Peyer's patch (tissue), 4 donors: ENCODE measurements around the gene GNAS-AS1. TPM values are rescaled to one million over a fixed set of nuclear protein-coding genes. Genes with fewer than 3 reads are reported as not detected.

Source experiments
- DNase-seq, 3 donors: peaks; one replicate each; pipeline ENCODE4 v3.0.0-alpha.2; 2017 to 2019
- H3K27ac ChIP-seq, 4 donors: fragments of 200-600 bp; sonication (generic); one replicate each; pipeline ENCODE4 v1.5.1; 2016 to 2019
- H3K27me3 ChIP-seq, 2 donors: fragments of 200-600 bp; sonication (generic); one replicate each; pipeline ENCODE4 v1.5.1; 2019
- H3K36me3 ChIP-seq, 3 donors: fragments of 200-600 bp; sonication (generic); one replicate each; pipeline ENCODE4 v1.5.1; 2016 to 2019
- H3K4me1 ChIP-seq, 4 donors: fragments of 200-600 bp; sonication (generic); one replicate each; pipeline ENCODE4 v1.5.1; 2016 to 2019
- H3K4me3 ChIP-seq, 4 donors: fragments of 200-600 bp; sonication (generic); 1 replicate in 3 of 4; 2 replicates in 1 of 4; pipeline ENCODE4 v1.5.1; 2016 to 2019; ENCODE audit warnings: mild to moderate bottlenecking in 1 of 4
- H3K9me3 ChIP-seq, 4 donors: fragments of 200-600 bp; sonication (generic); one replicate each; pipeline ENCODE4 v1.5.1; 2016 to 2019; ENCODE audit warnings: mild to moderate bottlenecking in 1 of 4
- POLR2A ChIP-seq, 2 donors: fragments of 450-650 bp; IDR thresholded peaks; one replicate each; pipeline ENCODE4 v1.5.1; 2017; ENCODE audit warnings: antibody characterized with exemption in 2 of 2, mild to moderate bottlenecking in 2 of 2, moderate library complexity in 2 of 2
- total RNA-seq, 4 donors: library from RNA; depleted of rRNA; stranded (reverse); fragments of >200 nt; gene quantifications; one replicate each; pipeline ENCODE4 v1.1.0, GENCODE V29; 2016
- TF ChIP-seq, protein P1 (sequence below), 6 experiments: fragments of 450-650 bp in 4 of 6; fragments of 200-600 bp in 2 of 6; sonication (generic) in 1 of 6; IDR thresholded peaks; one replicate each; pipeline ENCODE4 v1.5.1; 2017 to 2019; ENCODE audit warnings: antibody characterized with exemption in 6 of 6, mild to moderate bottlenecking in 3 of 6, moderate library complexity in 1 of 6

The GNAS-AS1 gene
- total RNA-seq, 4 donors from 2014 or later, result 0.67 to 1.3 TPM; not detected in 2

DNA sequence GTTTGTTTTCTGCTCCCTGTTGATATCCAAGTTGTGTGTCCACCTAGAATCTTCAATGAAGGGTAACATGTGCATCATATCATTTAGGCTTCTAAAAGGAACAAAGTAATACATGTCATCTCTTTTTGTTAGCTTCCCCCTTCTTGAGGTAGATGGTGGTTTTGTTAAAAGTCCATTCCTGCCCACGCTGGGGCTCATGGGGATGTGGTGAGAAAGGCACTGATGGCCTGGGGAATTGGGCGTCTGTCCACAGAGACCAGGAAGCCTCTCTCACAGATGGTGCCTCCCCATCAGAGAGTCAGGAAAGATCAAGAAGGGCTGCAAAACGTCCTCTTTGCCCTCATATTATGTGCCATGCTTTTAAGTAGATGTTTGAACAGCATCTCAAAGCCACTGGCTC, 34.3 kb upstream of the GNAS-AS1 start:
- no peak overlapping the region for H3K4me3 ChIP-seq
- TF ChIP-seq, protein P1, sequence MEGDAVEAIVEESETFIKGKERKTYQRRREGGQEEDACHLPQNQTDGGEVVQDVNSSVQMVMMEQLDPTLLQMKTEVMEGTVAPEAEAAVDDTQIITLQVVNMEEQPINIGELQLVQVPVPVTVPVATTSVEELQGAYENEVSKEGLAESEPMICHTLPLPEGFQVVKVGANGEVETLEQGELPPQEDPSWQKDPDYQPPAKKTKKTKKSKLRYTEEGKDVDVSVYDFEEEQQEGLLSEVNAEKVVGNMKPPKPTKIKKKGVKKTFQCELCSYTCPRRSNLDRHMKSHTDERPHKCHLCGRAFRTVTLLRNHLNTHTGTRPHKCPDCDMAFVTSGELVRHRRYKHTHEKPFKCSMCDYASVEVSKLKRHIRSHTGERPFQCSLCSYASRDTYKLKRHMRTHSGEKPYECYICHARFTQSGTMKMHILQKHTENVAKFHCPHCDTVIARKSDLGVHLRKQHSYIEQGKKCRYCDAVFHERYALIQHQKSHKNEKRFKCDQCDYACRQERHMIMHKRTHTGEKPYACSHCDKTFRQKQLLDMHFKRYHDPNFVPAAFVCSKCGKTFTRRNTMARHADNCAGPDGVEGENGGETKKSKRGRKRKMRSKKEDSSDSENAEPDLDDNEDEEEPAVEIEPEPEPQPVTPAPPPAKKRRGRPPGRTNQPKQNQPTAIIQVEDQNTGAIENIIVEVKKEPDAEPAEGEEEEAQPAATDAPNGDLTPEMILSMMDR (IDR thresholded peaks at IDR 0.05), result no peak
- no peak for TF ChIP-seq POLR2A (IDR thresholded peaks at IDR 0.05)
- no peaks in the 10 kb centered on the region for H3K4me1 ChIP-seq
- DNase-seq, result no peak
- H3K27ac ChIP-seq, result no peak overlapping the region
- no peaks in the 10 kb centered on the region for H3K9me3 ChIP-seq
- no peaks in the 10 kb centered on the region for H3K27me3 ChIP-seq
- no peaks in the 10 kb centered on the region for H3K36me3 ChIP-seq

DNA sequence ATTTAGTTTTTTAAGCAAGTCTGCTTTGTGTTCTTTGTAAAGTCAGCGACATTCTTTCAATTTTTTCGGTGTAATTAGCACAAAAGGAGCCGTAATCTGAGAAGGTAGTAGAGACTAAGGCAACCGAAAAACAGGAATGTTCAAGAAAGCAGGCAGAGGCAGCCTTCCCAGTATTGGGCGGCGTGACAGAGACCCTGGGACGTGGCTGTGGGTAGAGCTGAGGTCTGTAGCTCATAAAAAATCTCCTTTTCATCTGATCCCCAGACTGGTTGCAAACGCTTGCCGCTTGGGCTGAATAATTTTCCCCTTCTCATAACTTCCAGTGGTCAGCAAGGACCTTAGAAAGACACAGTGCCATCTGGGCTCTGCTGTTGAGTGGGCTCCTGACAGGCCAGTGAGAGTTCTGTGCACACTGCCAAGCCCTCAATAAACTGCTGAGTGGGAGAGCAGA, 32.6 kb upstream of the GNAS-AS1 start:
- no peaks in the 10 kb centered on the region for H3K9me3 ChIP-seq
- H3K27me3 ChIP-seq, result no peaks in the 10 kb centered on the region
- TF ChIP-seq, protein P1 (IDR thresholded peaks at IDR 0.05), result no peak
- no peak for TF ChIP-seq POLR2A (IDR thresholded peaks at IDR 0.05)
- H3K27ac ChIP-seq, result no peak overlapping the region
- H3K36me3 ChIP-seq, result no peaks in the 10 kb centered on the region
- H3K4me1 ChIP-seq, result no peaks in the 10 kb centered on the region
- no peak overlapping the region for H3K4me3 ChIP-seq
- no peak for DNase-seq

DNA sequence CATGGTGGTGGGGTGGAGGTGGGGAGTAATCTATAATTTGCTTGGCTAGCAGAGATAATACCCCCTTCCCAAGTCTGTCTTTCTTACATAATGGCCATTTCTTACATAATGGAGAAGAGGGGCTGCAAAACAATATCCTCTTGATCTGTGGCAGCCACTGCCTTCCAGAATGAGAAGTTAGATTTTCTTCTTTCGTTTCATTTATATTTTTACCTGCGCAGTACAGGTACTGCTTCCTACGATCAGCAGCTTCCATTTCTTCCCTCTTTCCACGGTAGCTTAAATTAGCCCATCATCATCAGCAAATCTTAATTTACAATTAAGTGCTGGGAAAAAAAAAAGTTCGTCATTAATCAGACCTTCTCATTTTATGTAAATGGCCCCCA, 32.0 kb upstream of the GNAS-AS1 start:
- no peak overlapping the region for H3K4me3 ChIP-seq
- H3K27ac ChIP-seq, result no peak overlapping the region
- H3K36me3 ChIP-seq, result no peaks in the 10 kb centered on the region
- no peaks in the 10 kb centered on the region for H3K9me3 ChIP-seq
- no peaks in the 10 kb centered on the region for H3K27me3 ChIP-seq
- TF ChIP-seq POLR2A (IDR thresholded peaks at IDR 0.05), result no peak
- TF ChIP-seq, protein P1 (IDR thresholded peaks at IDR 0.05), result no peak
- no peaks in the 10 kb centered on the region for H3K4me1 ChIP-seq
- DNase-seq, result no peak

DNA sequence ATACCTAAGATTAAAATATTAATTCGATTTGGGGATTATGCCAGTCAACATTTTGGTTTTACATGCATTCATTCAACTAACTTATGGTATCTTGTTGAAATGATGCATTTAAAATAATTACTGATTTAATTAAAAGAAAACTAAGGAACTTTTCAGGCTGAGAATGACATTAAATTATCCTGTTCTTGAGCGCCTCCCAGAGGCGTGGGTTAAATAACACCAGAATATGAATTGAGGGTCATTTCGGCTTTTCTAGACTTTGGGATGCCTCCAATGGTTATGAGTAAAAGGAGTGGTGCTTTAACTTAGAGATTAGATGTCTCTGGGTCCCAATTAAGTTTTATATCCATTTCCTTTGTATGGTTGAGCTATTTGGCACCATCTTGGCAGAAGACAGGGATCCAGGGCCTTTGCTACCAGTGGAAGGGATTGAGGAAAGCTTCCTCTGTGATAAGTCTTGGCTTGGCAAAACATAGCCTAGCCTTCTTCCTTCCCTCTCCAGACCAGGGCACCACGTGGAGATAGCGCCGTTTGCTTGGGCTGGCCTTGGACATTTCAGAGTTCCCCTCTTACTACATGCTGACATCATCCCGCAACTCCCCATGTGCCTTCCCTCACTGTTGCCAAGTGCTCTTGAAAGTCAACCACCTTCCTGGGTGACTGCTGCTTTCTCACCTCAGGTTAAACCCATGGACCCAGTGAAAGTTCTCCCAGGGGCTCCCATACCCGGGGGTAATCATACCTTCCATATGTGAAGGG, 30.5 kb upstream of the GNAS-AS1 start:
- H3K9me3 ChIP-seq, result no peaks in the 10 kb centered on the region
- no peak for DNase-seq
- H3K27ac ChIP-seq, result no peak overlapping the region
- no peaks in the 10 kb centered on the region for H3K36me3 ChIP-seq
- H3K27me3 ChIP-seq, result no peaks in the 10 kb centered on the region
- H3K4me3 ChIP-seq, result no peak overlapping the region
- no peaks in the 10 kb centered on the region for H3K4me1 ChIP-seq
- TF ChIP-seq, protein P1 (IDR thresholded peaks at IDR 0.05), result peak in 1 of 6 experiments; percentile 4
- no peak for TF ChIP-seq POLR2A (IDR thresholded peaks at IDR 0.05)

DNA sequence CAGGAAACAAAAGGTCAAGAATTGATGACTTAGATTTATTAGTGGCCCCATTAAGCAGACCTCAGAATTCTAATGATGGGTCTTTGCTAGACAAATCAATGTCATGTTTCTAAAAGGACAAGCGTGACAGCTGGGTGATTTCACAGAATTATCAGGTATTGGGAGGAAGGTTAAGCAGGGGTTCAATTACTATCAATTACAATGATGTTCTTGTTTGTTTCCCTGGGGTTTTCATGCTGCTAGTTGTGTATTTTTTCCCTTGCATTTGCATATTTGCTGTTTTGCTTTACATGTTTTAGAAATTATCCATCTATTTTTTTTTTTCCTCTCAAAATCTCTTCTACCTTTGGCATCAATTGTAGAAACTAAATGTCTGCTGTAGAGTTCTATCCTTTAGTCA, 29.7 kb upstream of the GNAS-AS1 start:
- no peak overlapping the region for H3K4me3 ChIP-seq
- no peak overlapping the region for H3K27ac ChIP-seq
- no peak for TF ChIP-seq POLR2A (IDR thresholded peaks at IDR 0.05)
- TF ChIP-seq, protein P1 (IDR thresholded peaks at IDR 0.05), result no peak
- no peaks in the 10 kb centered on the region for H3K4me1 ChIP-seq
- H3K9me3 ChIP-seq, result no peaks in the 10 kb centered on the region
- H3K27me3 ChIP-seq, result no peaks in the 10 kb centered on the region
- H3K36me3 ChIP-seq, result no peaks in the 10 kb centered on the region
- no peak for DNase-seq
